PC-3 (cell line): ENCODE results near the gene MTA1. TPM values are rescaled to one million over a fixed set of nuclear protein-coding genes. Genes with fewer than 3 reads are reported as not detected.

Source experiments
- ATAC-seq: fragments of 200-7000 bp; cut with Tn5 transposase; 2 replicates; pipeline ENCODE4 v1.9.1; 2020; ENCODE audit warnings: mild to moderate bottlenecking, moderate library complexity
- BruUV-seq: library from RNA; stranded (reverse); fragments of 400-500 nt; replicated peaks from 2 replicates; lab custom pipeline; 2021; lab: Mats Ljungman, UMichigan
- CTCF ChIA-PET: fragments of 300-600 bp; sonication (Branson Sonifier 250); formaldehyde crosslinking; loops from one replicate; lab custom pipeline; 2022; ENCODE audit warnings: antibody characterized with exemption; lab: Charles Lee
- POLR2A ChIA-PET: fragments of 300-600 bp; sonication (Branson Sonifier 250); formaldehyde crosslinking; loops from one replicate; lab custom pipeline; 2022; ENCODE audit warnings: antibody characterized with exemption; ENCODE audit not compliant: unreplicated experiment; lab: Charles Lee
- DNase-seq: peaks from one replicate; pipeline ENCODE4 v3.0.0-alpha.2; 2015
- H2AFZ ChIP-seq: fragments of 300-600 bp; sonication (generic); 2 replicates; pipeline ENCODE4 v1.6.0; 2016; ENCODE audit warnings: antibody characterized with exemption, low read length
- H3F3A ChIP-seq: fragments of 300-600 bp; sonication (generic); one replicate; pipeline ENCODE4 v1.6.0; 2017; ENCODE audit warnings: antibody characterized with exemption, low read length, control low read depth, mild to moderate bottlenecking; ENCODE audit not compliant: unreplicated experiment
- H3K27ac ChIP-seq: fragments of 300-600 bp; sonication (generic); 2 replicates; pipeline ENCODE4 v1.5.1; 2016; ENCODE audit warnings: mild to moderate bottlenecking, low read length
- H3K27me3 ChIP-seq: fragments of 300-600 bp; sonication (generic); 2 replicates; pipeline ENCODE4 v1.6.1; 2016; ENCODE audit warnings: low read length, mixed read lengths
- H3K36me3 ChIP-seq: fragments of 300-600 bp; sonication (generic); 2 replicates; pipeline ENCODE4 v1.6.1; 2016; ENCODE audit warnings: low read depth, mixed run types, low read length, mixed read lengths
- H3K4me1 ChIP-seq: fragments of 300-600 bp; sonication (generic); 2 replicates; pipeline ENCODE4 v1.5.1; 2016; ENCODE audit warnings: low read length; ENCODE audit not compliant: insufficient read depth
- H3K4me2 ChIP-seq: fragments of 300-600 bp; sonication (generic); 2 replicates; pipeline ENCODE4 v1.6.0; 2016; ENCODE audit warnings: low read length
- H3K4me3 ChIP-seq: fragments of 300-600 bp; sonication (generic); 2 replicates; pipeline ENCODE4 v1.5.1; 2016; ENCODE audit warnings: mild to moderate bottlenecking, low read length, mixed read lengths
- H3K79me2 ChIP-seq: fragments of 300-600 bp; sonication (generic); 2 replicates; pipeline ENCODE4 v1.6.1; 2017; ENCODE audit warnings: low read length, mixed read lengths
- H3K9ac ChIP-seq: fragments of 300-600 bp; sonication (generic); 2 replicates; pipeline ENCODE4 v1.6.0; 2016; ENCODE audit warnings: mild to moderate bottlenecking, low read length
- H3K9me2 ChIP-seq: fragments of 300-600 bp; sonication (generic); replicated peaks from 2 replicates; pipeline ENCODE4 v1.6.1; 2016; ENCODE audit warnings: mixed run types, low read length, mixed read lengths
- H3K9me3 ChIP-seq: fragments of 300-600 bp; sonication (generic); 2 replicates; pipeline ENCODE4 v1.6.1; 2016; ENCODE audit warnings: low read length, mixed read lengths
- H4K20me1 ChIP-seq: fragments of 300-600 bp; sonication (generic); 2 replicates; pipeline ENCODE4 v1.6.1; 2016; ENCODE audit warnings: low read length, mixed read lengths
- EZH2 ChIP-seq: fragments of 300-600 bp; sonication (generic); IDR thresholded peaks from one replicate; pipeline ENCODE4 v1.6.1; 2017; ENCODE audit warnings: antibody characterized with exemption, mild to moderate bottlenecking, low read length; ENCODE audit not compliant: unreplicated experiment
- EZH2phosphoT487 ChIP-seq: fragments of 300-600 bp; sonication (generic); IDR thresholded peaks from 2 replicates; pipeline ENCODE4 v1.6.1; 2018; ENCODE audit warnings: mild to moderate bottlenecking, antibody characterized with exemption, low read length, borderline replicate concordance
- intact Hi-C: fragments of 100-400 bp; cut with micrococcal nuclease; formaldehyde crosslinking; loops from 2 replicates; pipeline ENCODE4 v1.9.0; 2023
- total RNA-seq: library from RNA; depleted of rRNA; stranded (reverse); fragments of >200 nt; gene quantifications from 2 replicates; pipeline ENCODE4 v1.2.3, GENCODE V29; 2014
- TF ChIP-seq, protein P1 (sequence below): fragments of 300-600 bp; sonication (generic); conservative IDR thresholded peaks from 2 replicates; pipeline ENCODE4 v1.5.1; 2017; ENCODE audit warnings: antibody characterized with exemption, low read depth, mild to moderate bottlenecking, low read length

MTA1 gene
- total RNA-seq, 1 experiment from 2014 or later = 82.3 TPM

GRCh38 chr14:105495990-105496830 is 76.6 kb downstream of the MTA1 start:
- POLR2A ChIA-PET = no interaction called here
- H3K36me3 ChIP-seq = no peaks in the 10 kb centered on the region
- intact Hi-C loops = no loop called here

GRCh38 chr14:105496831-105497591 is 77.4 kb downstream of the MTA1 start:
- Histone ChIP-seq H3K36me3 (no peaks in the 10 kb centered on the region), H3K9ac (no peak overlapping the region), H3K9me3 (no peaks in the 10 kb centered on the region), H2AFZ (no peak overlapping the region), H3K4me3 (no peak overlapping the region), H3K4me1 (peaks cover 2% of the 10 kb centered on the region; the same call in 1 of the 2 replicates), H3F3A (no peaks in the 10 kb centered on the region), H3K27ac (no peak overlapping the region), H4K20me1 (peaks cover 8% of the 10 kb centered on the region), H3K79me2 (peaks cover 9% of the 10 kb centered on the region), H3K27me3 (no peaks in the 10 kb centered on the region), H3K9me2 (no peaks in the 10 kb centered on the region), H3K4me2 (no peak overlapping the region)
- POLR2A ChIA-PET = no interaction called here
- BruUV-seq = no TSS peak
- CTCF ChIA-PET = no interaction called here
- intact Hi-C loops = no loop called here
- TF ChIP-seq EZH2phosphoT487 (no peak), EZH2 (no peak)
- TF ChIP-seq, protein P1, sequence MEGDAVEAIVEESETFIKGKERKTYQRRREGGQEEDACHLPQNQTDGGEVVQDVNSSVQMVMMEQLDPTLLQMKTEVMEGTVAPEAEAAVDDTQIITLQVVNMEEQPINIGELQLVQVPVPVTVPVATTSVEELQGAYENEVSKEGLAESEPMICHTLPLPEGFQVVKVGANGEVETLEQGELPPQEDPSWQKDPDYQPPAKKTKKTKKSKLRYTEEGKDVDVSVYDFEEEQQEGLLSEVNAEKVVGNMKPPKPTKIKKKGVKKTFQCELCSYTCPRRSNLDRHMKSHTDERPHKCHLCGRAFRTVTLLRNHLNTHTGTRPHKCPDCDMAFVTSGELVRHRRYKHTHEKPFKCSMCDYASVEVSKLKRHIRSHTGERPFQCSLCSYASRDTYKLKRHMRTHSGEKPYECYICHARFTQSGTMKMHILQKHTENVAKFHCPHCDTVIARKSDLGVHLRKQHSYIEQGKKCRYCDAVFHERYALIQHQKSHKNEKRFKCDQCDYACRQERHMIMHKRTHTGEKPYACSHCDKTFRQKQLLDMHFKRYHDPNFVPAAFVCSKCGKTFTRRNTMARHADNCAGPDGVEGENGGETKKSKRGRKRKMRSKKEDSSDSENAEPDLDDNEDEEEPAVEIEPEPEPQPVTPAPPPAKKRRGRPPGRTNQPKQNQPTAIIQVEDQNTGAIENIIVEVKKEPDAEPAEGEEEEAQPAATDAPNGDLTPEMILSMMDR = no peak
- no peak for ATAC-seq
- no peak for DNase-seq

More at GRCh38 chr14:105495990-105496830, 76.6 kb downstream of the MTA1 start:
- Histone ChIP-seq H2AFZ (no peak overlapping the region), H3K4me3 (no peak overlapping the region), H3K9me2 (no peaks in the 10 kb centered on the region), H4K20me1 (peaks cover 11% of the 10 kb centered on the region), H3K27me3 (no peaks in the 10 kb centered on the region), H3K9ac (no peak overlapping the region), H3K79me2 (peaks cover 13% of the 10 kb centered on the region), H3F3A (no peaks in the 10 kb centered on the region), H3K4me1 (peaks cover 5% of the 10 kb centered on the region; the same call in 1 of the 2 replicates), H3K9me3 (no peaks in the 10 kb centered on the region), H3K27ac (no peak overlapping the region), H3K4me2 (no peak overlapping the region)
- CTCF ChIA-PET = no interaction called here
- TF ChIP-seq, protein P1 = no peak
- TF ChIP-seq EZH2phosphoT487 = no peak
- TF ChIP-seq EZH2 = no peak
- ATAC-seq (no peak), DNase-seq (no peak)
- BruUV-seq = no TSS peak
